EL (cell line): ENCODE measurements around the gene SFXN4.
"Not testable (repeated sequence)": the region's sequence is repeated elsewhere in the genome, so short reads cannot be mapped to it uniquely, and the experiment has no call there.

Experiments used
- DNase-seq: peaks from one replicate; pipeline ENCODE4 v3.0.0-alpha.2; 2016

SFXN4 gene

DNA sequence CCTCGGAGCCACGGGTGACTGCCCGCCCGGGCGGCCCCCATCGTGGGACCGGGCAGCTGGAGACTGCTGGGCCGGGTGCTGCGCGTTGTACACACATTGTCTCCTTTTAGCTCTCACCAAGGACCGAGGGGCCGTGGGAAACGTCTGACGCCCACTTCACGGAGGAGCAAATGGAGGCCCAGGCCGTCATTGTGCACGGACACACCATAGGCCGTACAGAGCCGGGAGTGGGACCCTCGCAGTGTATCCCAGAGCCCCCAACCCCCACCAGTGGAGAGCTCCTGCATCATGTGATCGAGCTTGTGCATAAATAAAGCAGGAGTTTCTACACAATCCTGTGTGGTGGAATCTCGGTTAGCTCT, 60.9 kb downstream of the SFXN4 start:
- DNase-seq = peak; percentile 28

GRCh38 chr10:119103903-119104653, 61.4 kb downstream of the SFXN4 start, which contains the start of gene DENND10:
DENND10 (plus strand) TSS chr10:119104113; CDS start chr10:119104143, 30 bp downstream.
- peak; percentile 74 for DNase-seq

DNA sequence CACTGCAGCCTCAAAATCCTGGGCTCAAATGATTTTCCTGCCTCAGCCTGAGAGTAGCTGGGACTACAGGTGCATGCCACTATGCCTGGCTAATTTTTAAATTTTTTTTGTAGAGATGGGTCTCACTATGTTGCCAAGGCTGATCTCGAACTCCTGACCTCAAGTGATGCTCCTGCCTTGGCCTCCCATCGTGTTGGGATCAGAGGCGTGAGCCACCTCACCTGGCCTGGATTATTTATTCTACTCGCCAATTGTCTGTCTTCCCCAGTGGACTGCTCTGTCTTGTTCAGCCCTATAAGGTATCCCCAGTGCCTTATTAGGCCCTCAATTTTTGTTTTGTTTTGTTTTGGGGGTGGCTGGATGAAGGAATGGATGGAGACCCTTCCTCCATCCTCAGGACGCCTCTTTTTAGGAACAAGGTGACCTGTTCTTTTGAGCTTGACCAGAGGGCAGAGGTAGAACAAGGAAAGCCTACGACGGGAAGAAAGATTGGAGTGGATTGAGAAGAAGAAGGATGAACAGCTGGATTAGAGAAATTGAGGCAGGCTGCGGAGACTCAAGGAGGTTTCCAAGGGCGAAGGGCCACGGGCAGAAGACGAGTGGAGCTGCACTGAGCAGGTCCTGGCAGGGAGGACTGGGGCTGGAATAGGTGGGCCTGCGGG, 62.1 kb downstream of the SFXN4 start:
- no peak for DNase-seq

DNA sequence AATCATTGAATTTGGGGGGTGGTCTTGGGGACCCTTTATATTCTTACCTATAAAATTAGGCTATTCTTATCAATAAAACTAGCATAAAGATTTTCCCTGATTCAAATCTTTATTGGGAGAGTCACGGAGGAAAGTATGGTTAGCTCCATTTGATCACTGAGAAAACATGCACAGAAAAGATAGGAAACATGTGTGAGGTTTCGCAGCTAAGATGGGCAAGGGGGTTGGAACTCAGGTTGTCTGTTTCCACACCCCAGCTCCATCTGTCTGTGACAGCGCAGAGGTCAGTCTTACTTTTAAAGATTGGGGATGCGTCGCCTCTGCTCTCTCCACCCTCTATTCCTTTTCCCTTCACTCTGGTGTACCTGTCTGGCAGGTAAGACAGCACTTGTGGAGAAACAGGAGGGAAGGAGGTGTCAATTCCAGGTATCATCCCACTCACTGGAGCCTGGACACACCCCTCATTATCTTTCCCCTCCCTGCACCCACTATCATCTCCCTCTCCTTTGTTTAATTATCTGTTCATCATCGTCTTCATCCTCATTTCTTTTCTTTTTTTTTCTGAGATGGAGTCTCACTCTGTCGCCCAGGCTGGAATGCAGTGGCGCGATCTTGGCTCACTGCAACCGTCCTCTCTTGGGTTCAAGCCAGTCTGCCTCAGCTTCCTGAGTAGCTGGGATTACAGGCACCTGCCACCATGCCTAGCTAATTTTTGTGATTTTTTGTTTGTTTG, 64.0 kb downstream of the SFXN4 start:
- no peak for DNase-seq

GRCh38 chr10:119100434-119101238, 64.9 kb downstream of the SFXN4 start:
- DNase-seq = no peak

DNA sequence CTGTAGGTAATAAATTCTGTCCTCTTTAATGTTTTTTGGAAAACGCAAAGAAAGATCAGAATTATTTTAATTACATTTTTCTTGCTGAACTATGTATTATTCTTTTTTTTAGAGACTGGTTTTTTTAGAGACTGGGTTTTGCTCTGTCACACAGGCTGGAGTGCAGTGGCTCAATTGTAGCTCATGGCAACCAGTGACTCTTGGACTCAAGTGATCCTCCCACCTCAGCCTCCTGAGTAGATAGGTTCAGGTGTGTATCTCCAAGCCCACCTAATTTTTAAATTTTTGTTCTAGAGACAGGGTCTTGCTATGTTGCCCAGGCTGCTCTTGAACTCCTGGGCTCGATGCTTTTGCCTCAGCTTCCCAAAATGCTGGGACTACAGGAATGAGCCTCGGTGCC, 66.9 kb downstream of the SFXN4 start:
- no peak for DNase-seq

GRCh38 chr10:119096641-119097415, 68.7 kb downstream of the SFXN4 start:
- not testable (repeated sequence) for DNase-seq

DNA sequence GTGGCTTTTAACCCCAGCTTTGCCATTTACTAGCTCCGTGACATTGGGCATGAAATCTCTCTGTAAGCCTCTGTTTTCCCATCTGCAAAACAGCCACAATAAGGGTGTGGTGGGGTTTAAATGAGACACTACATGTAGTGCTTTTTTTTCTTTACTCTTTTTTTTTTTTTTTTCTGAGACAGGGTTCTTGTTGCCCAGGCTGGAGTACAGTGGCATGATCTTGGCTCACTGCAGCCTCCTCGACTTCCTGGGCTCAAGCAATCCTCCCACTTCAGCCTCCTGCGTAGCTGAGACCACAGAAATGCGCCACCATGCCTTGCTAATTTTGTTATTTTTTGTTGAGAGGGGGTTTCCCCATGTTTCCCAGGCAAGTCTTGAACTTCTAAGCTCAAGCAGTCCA, 69.9 kb downstream of the SFXN4 start:
- DNase-seq = no peak

DNA sequence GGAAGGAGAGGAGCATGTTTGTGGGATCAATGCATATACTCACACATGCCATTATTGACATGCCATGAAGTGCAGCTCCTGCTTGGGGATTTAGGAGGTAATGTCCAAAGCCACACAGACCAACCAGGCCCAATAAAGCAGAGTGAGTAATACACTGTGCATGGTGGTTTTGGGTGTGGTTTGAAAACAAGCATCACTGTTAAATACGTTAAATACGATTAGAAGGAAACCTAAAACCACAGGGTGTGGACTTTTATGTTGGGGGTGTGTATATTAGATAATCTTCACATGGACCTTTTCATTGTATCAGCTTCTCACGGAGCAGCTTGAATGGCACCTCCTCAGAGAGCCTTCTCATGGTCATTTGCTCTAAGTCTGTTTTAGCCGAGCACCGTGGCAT, 74.5 kb downstream of the SFXN4 start:
- peak; percentile 78 for DNase-seq
